GM23248 (cell line): ENCODE results near the gene KIF6. TPM values are rescaled to one million over a fixed set of nuclear protein-coding genes. Genes with fewer than 3 reads are reported as not detected.

Experiments used
- DNase-seq: peaks from one replicate; pipeline ENCODE4 v3.0.0-alpha.2; 2015
- H2AFZ ChIP-seq: fragments of 200-600 bp; sonication (generic); 2 replicates; pipeline ENCODE4 v1.6.1; 2016; ENCODE audit warnings: antibody characterized with exemption
- H3F3A ChIP-seq: fragments of 200-600 bp; sonication (generic); 2 replicates; pipeline ENCODE4 v1.6.1; 2016; ENCODE audit warnings: mild to moderate bottlenecking, antibody characterized with exemption, mixed run types; ENCODE audit not compliant: insufficient read depth
- H3K27ac ChIP-seq: fragments of 200-600 bp; sonication (generic); 2 replicates; pipeline ENCODE4 v1.5.1; 2016; ENCODE audit warnings: mild to moderate bottlenecking
- H3K27me3 ChIP-seq: fragments of 200-600 bp; sonication (generic); replicated peaks from 2 replicates; pipeline ENCODE4 v1.6.1; 2016; ENCODE audit warnings: mild to moderate bottlenecking; ENCODE audit not compliant: insufficient read depth
- H3K36me3 ChIP-seq: fragments of 200-600 bp; sonication (generic); 2 replicates; pipeline ENCODE4 v1.6.1; 2016; ENCODE audit warnings: low read depth, mild to moderate bottlenecking
- H3K4me1 ChIP-seq: fragments of 200-600 bp; sonication (generic); 2 replicates; pipeline ENCODE4 v1.6.1; 2016; ENCODE audit warnings: mild to moderate bottlenecking; ENCODE audit not compliant: insufficient read depth
- H3K4me2 ChIP-seq: fragments of 200-600 bp; sonication (generic); one replicate; pipeline ENCODE4 v1.6.1; 2016; ENCODE audit warnings: mild to moderate bottlenecking; ENCODE audit not compliant: unreplicated experiment
- H3K4me3 ChIP-seq: fragments of 200-600 bp; sonication (generic); 2 replicates; pipeline ENCODE4 v1.5.1; 2016; ENCODE audit warnings: mild to moderate bottlenecking
- H3K79me2 ChIP-seq: fragments of 200-600 bp; sonication (generic); 2 replicates; pipeline ENCODE4 v1.6.1; 2016; ENCODE audit warnings: mild to moderate bottlenecking; ENCODE audit not compliant: insufficient read depth
- H3K9ac ChIP-seq: fragments of 200-600 bp; sonication (generic); 2 replicates; pipeline ENCODE4 v1.6.1; 2016; ENCODE audit warnings: mild to moderate bottlenecking
- H3K9me2 ChIP-seq: fragments of 200-600 bp; sonication (generic); 2 replicates; pipeline ENCODE4 v1.6.1; 2016; ENCODE audit warnings: mixed run types, mild to moderate bottlenecking, moderate library complexity; ENCODE audit not compliant: insufficient read depth
- H3K9me3 ChIP-seq: fragments of 200-600 bp; sonication (generic); one replicate; pipeline ENCODE4 v1.6.1; 2017; ENCODE audit warnings: low read depth
- H4K20me1 ChIP-seq: fragments of 200-600 bp; sonication (generic); 2 replicates; pipeline ENCODE4 v1.6.0; 2016; ENCODE audit not compliant: insufficient read depth
- EZH2 ChIP-seq: fragments of 200-600 bp; sonication (generic); IDR thresholded peaks from 2 replicates; pipeline ENCODE4 v1.6.1; 2018; ENCODE audit warnings: antibody characterized with exemption, mild to moderate bottlenecking; ENCODE audit not compliant: insufficient read depth, poor library complexity, severe bottlenecking
- EZH2phosphoT487 ChIP-seq: fragments of 200-600 bp; sonication (generic); IDR thresholded peaks from 2 replicates; pipeline ENCODE4 v1.6.1; 2018; ENCODE audit warnings: antibody characterized with exemption, moderate library complexity, mild to moderate bottlenecking, low read depth; ENCODE audit not compliant: insufficient read depth
- WGBS, 2 experiments: methylation state at CpG; one replicate each; pipeline ENCODE4 v1.1.6; 2015 to 2017; ENCODE audit warnings: low lambda C conversion rate in 2 of 2, low coverage in 1 of 2; ENCODE audit errors: missing lambda C conversion rate in 2 of 2; 5-methylcytosine and 5-hydroxymethylcytosine counted together
- in situ Hi-C: fragments of 300-500 bp; cut with MboI; formaldehyde crosslinking; loops from 2 replicates; pipeline ENCODE4 v1.15.0; 2020
- polyA plus RNA-seq: library from polyadenylated mRNA; unstranded; fragments of >200 nt; fragmentation: Nextera tagmentation; extraction: Ambion mirVana; gene quantifications from 2 replicates; pipeline ENCODE4 v1.2.1, GENCODE V29; 2016
- total RNA-seq: library from RNA; depleted of rRNA; stranded (reverse); fragments of >200 nt; shearing (Covaris generic); gene quantifications from 2 replicates; pipeline ENCODE4 v1.2.3, GENCODE V29; 2014

KIF6 gene
- total and polyA plus RNA-seq, 2 experiments from 2014 or later: 0.22 to 0.91 TPM

DNA sequence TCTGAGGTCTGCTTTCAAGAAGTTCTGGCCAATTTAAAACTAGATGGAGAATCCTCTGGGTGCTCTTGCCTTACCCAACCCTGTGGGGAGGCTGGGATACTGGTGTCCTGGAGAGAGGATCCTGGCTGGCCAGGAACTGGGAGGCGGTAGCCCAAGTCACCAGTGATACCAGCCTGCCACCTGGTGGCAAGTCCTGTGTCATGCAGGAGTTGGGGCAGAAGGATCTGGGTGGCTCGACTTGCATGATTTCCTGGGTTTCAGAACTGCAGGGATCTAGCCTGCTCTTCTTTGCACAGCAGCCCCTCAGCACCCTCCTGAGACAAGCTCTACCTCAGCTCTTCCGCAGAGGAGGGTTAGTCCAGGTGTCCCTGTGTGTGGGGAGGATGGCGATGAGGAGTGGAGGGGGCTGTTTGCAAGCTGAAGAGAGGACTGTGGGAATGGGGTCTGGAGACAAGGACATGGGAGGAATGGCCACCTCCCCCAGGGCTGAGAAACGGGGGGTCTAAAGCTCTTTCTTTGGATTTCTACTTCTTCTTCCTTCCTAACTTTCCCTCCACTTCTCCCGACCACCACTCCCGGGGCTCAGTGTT lies 415.2 kb downstream of the KIF6 start:
- Histone ChIP-seq H3K36me3 (no peaks in the 10 kb centered on the region), H3K9ac (no peak overlapping the region), H3K27me3 (peaks cover 30% of the 10 kb centered on the region), H3K9me3 (no peaks in the 10 kb centered on the region), H4K20me1 (no peaks in the 10 kb centered on the region), H3K79me2 (no peaks in the 10 kb centered on the region), H3K4me3 (no peak overlapping the region), H2AFZ (no peak overlapping the region), H3F3A (no peaks in the 10 kb centered on the region), H3K27ac (no peak overlapping the region), H3K4me2 (no peak overlapping the region), H3K4me1 (no peaks in the 10 kb centered on the region), H3K9me2 (no peaks in the 10 kb centered on the region)
- in situ Hi-C loops: loop anchor here (5.0 to 10.0 kb wide), 2 partner anchors 143 to 445 kb away; no protein-coding TSS in a partner anchor
- TF ChIP-seq EZH2phosphoT487: no peak
- DNase-seq: peak; percentile 82
- WGBS, 2 experiments: 17 to 20% methylated on average over 7 of the region's 7 CpGs

DNA sequence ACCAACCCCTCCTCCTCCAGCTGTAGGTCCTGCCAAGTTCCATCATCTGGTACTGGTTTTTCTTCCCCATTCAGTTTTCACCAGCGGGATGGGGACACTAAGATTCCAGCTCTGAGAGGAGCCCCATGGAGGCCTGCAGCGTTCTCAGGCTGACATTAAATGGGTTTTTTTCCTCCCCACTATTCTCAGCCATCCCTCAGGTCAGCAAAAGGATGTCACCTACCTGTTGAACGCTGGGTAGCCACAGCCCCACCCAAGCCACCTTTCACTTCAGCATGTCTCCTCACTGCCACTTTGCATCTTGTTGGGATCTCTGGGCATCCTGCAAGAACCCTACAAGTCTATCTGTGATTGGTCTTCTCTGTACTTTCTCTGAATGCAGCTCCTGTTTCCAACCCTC lies 417.7 kb downstream of the KIF6 start:
- no peaks in the 10 kb centered on the region for H3K4me1 ChIP-seq
- no peaks in the 10 kb centered on the region for H3K9me3 ChIP-seq
- WGBS, 2 experiments: 32 to 33% methylated on average over 3 of the region's 3 CpGs
- no peaks in the 10 kb centered on the region for H3F3A ChIP-seq
- H3K27ac ChIP-seq: no peak overlapping the region
- in situ Hi-C loops: loop anchor here (5.0 to 10.0 kb wide), 2 partner anchors 140 to 443 kb away; no protein-coding TSS in a partner anchor
- no peak overlapping the region for H2AFZ ChIP-seq
- H3K27me3 ChIP-seq: peaks cover 11% of the 10 kb centered on the region
- no peaks in the 10 kb centered on the region for H3K79me2 ChIP-seq
- no peak overlapping the region for H3K9ac ChIP-seq
- no peaks in the 10 kb centered on the region for H3K9me2 ChIP-seq
- H3K4me2 ChIP-seq: no peak overlapping the region
- H4K20me1 ChIP-seq: no peaks in the 10 kb centered on the region
- TF ChIP-seq EZH2: no peak
- no peak for TF ChIP-seq EZH2phosphoT487
- DNase-seq: no peak
- no peak overlapping the region for H3K4me3 ChIP-seq
- no peaks in the 10 kb centered on the region for H3K36me3 ChIP-seq

DNA sequence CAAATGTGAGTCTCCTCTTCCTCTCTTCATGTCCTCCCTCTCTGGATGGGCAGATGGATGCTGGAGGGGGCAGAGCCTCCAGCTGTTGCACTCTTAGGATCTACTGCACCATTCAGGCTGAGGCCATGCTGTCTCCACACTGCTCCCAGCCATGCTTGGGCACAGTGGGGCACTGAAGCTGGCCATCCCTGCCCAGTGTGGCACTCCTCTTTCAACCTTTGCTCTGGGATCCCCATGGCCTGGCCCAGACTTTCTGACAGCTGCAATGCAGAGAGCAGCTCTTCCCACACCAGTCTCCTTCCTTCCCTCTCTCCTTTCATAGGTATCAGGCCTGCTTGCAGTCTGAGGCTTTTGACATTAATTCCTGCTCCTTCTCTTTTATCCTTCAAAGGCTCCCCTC lies 420.3 kb downstream of the KIF6 start:
- DNase-seq: no peak
- no peak overlapping the region for H3K4me2 ChIP-seq
- no peaks in the 10 kb centered on the region for H4K20me1 ChIP-seq
- H3K9me3 ChIP-seq: no peaks in the 10 kb centered on the region
- TF ChIP-seq EZH2: no peak
- TF ChIP-seq EZH2phosphoT487: no peak
- no peaks in the 10 kb centered on the region for H3F3A ChIP-seq
- no peak overlapping the region for H3K9ac ChIP-seq
- no peak overlapping the region for H3K27ac ChIP-seq
- no peaks in the 10 kb centered on the region for H3K79me2 ChIP-seq
- H3K36me3 ChIP-seq: no peaks in the 10 kb centered on the region
- in situ Hi-C loops: loop anchor here (5.0 to 10.0 kb wide), 2 partner anchors 138 to 440 kb away; no protein-coding TSS in a partner anchor
- no peaks in the 10 kb centered on the region for H3K4me1 ChIP-seq
- peaks cover 3% of the 10 kb centered on the region for H3K27me3 ChIP-seq
- no peaks in the 10 kb centered on the region for H3K9me2 ChIP-seq
- H3K4me3 ChIP-seq: no peak overlapping the region
- H2AFZ ChIP-seq: no peak overlapping the region

DNA sequence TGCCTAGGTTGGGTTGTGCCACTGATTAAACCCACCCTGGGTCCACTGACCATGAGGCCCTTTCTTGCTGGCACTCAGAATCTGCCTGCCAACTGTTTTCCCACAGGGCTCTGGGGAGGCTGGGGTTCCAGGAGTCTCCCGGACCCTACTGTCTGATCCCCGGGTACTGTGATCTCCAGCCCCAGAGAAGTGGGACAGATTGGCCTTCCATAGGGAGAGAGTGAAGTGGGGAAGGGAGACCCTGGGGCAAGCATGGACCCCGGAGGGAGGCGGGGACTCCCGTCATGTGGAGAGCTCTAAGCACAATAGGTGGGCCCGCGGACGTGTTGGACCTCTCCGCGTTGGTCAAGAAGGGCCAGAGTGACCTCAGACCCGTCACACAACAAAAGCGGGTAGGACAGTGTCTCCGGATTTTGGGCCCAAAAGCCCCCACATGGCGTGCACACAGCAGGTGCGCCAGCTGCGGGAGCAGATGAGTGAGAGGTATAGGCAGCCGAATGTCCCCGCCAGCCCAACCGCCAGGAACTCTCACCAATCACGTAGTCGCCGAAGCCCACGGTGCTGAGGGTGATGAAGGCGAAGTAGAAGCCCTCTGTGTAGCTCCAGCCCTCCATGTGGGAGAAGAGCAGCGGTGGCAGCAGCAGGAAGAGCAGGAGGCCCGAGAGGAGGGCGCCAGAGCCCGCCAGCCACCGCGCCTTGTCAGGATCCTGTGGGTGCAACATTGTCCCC lies 421.6 kb downstream of the KIF6 start:
- TF ChIP-seq EZH2 (no peak), EZH2phosphoT487 (no peak)
- Histone ChIP-seq H3K4me2 (no peak overlapping the region), H3K36me3 (no peaks in the 10 kb centered on the region), H3K4me3 (no peak overlapping the region), H4K20me1 (no peaks in the 10 kb centered on the region), H3K79me2 (no peaks in the 10 kb centered on the region), H2AFZ (no peak overlapping the region), H3F3A (no peaks in the 10 kb centered on the region), H3K4me1 (no peaks in the 10 kb centered on the region), H3K27ac (no peak overlapping the region), H3K9me3 (no peaks in the 10 kb centered on the region), H3K27me3 (peaks cover 3% of the 10 kb centered on the region), H3K9ac (no peak overlapping the region), H3K9me2 (no peaks in the 10 kb centered on the region)
- DNase-seq: no peak
- 59 to 60% methylated on average over 30 of the region's 30 CpGs for WGBS, 2 experiments
- in situ Hi-C loops: loop anchor here (10.0 kb wide), 1 partner anchor 439 kb away; no protein-coding TSS in a partner anchor
